Activated B cell treated with CpG ODN at 0.5 μM for 24 hours (primary cell): ENCODE results near the gene BEST1. TPM values are rescaled to one million over a fixed set of nuclear protein-coding genes. Genes with fewer than 3 reads are reported as not detected.

ENCODE experiments used
- ATAC-seq: fragments of 200-7000 bp; cut with Tn5 transposase; one replicate; pipeline ENCODE4 v1.10.0; 2021; ENCODE audit warnings: low read depth, mild to moderate bottlenecking, moderate library complexity
- CTCF ChIA-PET: fragments of 350-600 bp; sonication (Branson Sonifier 250); formaldehyde crosslinking; loops from one replicate; lab custom pipeline; 2021; ENCODE audit warnings: antibody characterized with exemption; lab: Charles Lee
- POLR2A ChIA-PET: fragments of 350-600 bp; sonication (Branson Sonifier 250); formaldehyde crosslinking; loops from one replicate; lab custom pipeline; 2021; ENCODE audit warnings: antibody characterized with exemption; lab: Charles Lee
- DNase-seq: peaks from one replicate; pipeline ENCODE4 v3.0.0; 2022
- H3K27ac Mint-ChIP-seq: one replicate; pipeline ENCODE4 v1.8.0; 2020; ENCODE audit warnings: mixed read lengths
- H3K27me3 Mint-ChIP-seq: one replicate; pipeline ENCODE4 v1.8.0; 2021; ENCODE audit warnings: mixed read lengths
- H3K36me3 Mint-ChIP-seq: one replicate; pipeline ENCODE4 v1.8.0; 2021; ENCODE audit warnings: low read depth, mixed read lengths
- H3K4me1 Mint-ChIP-seq: one replicate; pipeline ENCODE4 v1.8.0; 2021; ENCODE audit warnings: mixed read lengths
- H3K4me3 Mint-ChIP-seq: one replicate; pipeline ENCODE4 v1.8.0; 2020; ENCODE audit warnings: mild to moderate bottlenecking, mixed read lengths
- H3K9me3 Mint-ChIP-seq: one replicate; pipeline ENCODE4 v1.8.0; 2020; ENCODE audit warnings: mixed read lengths
- CTCF ChIP-seq: fragments of 200-600 bp; IDR thresholded peaks from one replicate; pipeline ENCODE4 v1.8.0; 2022; ENCODE audit warnings: antibody characterized with exemption, mild to moderate bottlenecking
- intact Hi-C: fragments of 100-400 bp; cut with micrococcal nuclease; formaldehyde crosslinking; loops from one replicate; pipeline ENCODE4 v1.15.1; 2024
- total RNA-seq: library from RNA; stranded (reverse); gene quantifications from 2 replicates; pipeline ENCODE4 v1.2.3, GENCODE V29; 2022

BEST1 gene
- total RNA-seq, 1 donor from 2014 or later: 0.16 TPM

DNA sequence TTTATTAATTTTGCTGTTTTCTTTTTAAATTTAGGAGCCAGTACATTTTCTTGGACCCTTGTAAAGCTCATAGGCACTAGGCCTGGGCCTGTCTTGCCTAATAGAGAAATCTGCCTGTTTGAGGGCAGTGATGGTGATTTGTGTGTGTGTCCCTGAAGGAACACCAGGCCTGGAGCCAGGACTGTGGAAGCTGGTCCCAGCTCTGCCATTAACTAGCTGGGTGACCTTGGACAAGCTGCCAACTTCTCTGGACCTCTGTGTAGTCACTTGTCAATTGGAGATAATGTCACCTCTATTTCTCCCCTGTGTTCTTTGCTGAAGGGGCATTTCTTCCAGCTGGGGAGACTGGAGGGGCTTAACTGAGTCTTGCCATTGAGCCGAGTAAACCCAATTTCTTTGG lies 33.3 kb downstream of the BEST1 start:
- ATAC-seq (no peak), DNase-seq (no peak)
- Mint-ChIP-seq H3K4me3 (no peak overlapping the region), H3K36me3 (peaks cover 8% of the 10 kb centered on the region), H3K4me1 (peaks cover 5% of the 10 kb centered on the region), H3K9me3 (peaks cover 7% of the 10 kb centered on the region), H3K27ac (no peak overlapping the region), H3K27me3 (peaks cover 2% of the 10 kb centered on the region)
- intact Hi-C loops: no loop called here
- ChIA-PET CTCF (interaction anchor here (0.8 to 1.8 kb wide), 2 partner anchors 18 to 98 kb away, joined by 3 to 8 read pairs; no protein-coding TSS in a partner anchor), POLR2A (interaction anchor here (2.4 kb wide), 1 partner anchor 15 kb away, joined by 9 read pairs; the partner anchor contains the start of gene FTH1)
- no peak for TF ChIP-seq CTCF

DNA sequence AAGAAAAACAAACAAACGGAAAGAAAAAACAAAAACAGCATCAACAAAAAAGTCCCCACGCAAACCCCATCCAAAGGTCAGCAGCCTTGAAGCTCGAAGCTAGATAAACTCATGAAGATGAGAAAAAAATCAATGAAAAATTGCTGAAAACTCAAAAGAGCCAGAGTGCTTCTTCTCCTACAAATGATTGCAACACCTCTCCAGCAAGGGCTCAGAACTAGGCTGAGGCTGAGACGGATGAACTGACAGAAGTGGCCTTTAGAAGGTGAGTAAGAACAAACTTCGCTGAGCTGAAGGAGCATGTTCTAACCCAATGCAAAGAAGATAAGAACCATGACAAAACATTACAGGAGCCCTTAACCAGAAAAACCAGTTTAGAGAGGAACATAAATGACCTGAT lies 35.7 kb downstream of the BEST1 start:
- no peak overlapping the region for H3K27ac Mint-ChIP-seq

GRCh38 chr11:61994981-61995380 lies 44.8 kb downstream of the BEST1 start:
- intact Hi-C loops: no loop called here
- DNase-seq (no peak), ATAC-seq (no peak)
- Mint-ChIP-seq H3K9me3 (peaks cover 10% of the 10 kb centered on the region), H3K4me1 (peaks cover 7% of the 10 kb centered on the region), H3K27me3 (no peaks in the 10 kb centered on the region), H3K36me3 (peaks cover 12% of the 10 kb centered on the region), H3K4me3 (no peak overlapping the region), H3K27ac (no peak overlapping the region)
- CTCF ChIA-PET: no interaction called here
- POLR2A ChIA-PET: no interaction called here
- no peak for TF ChIP-seq CTCF

More for the DNA sequence above, 35.7 kb downstream of the BEST1 start:
- POLR2A ChIA-PET: interaction anchor here (1.4 kb wide), 1 partner anchor 18 kb away, joined by 5 read pairs; the partner anchor contains the start of gene FTH1
- intact Hi-C loops: no loop called here
- CTCF ChIA-PET: interaction anchor here (0.9 to 1.7 kb wide), 3 partner anchors 13 to 87 kb away, joined by 3 read pairs; no protein-coding TSS in a partner anchor
- TF ChIP-seq CTCF: no peak
- no peak for ATAC-seq
- no peak for DNase-seq
- Mint-ChIP-seq H3K27me3 (peaks cover 2% of the 10 kb centered on the region), H3K4me1 (peaks cover 14% of the 10 kb centered on the region), H3K9me3 (peaks cover 7% of the 10 kb centered on the region), H3K4me3 (no peak overlapping the region), H3K36me3 (peaks cover 8% of the 10 kb centered on the region)

- H3K4me1 Mint-ChIP-seq: no peaks in the 10 kb centered on the region
- intact Hi-C loops: no loop called here
- ChIA-PET POLR2A (no interaction called here), CTCF (interaction anchor here (1.3 kb wide), 1 partner anchor 85 kb away, joined by 3 read pairs; no protein-coding TSS in a partner anchor)
- TF ChIP-seq CTCF: no peak
- H3K27me3 Mint-ChIP-seq: no peaks in the 10 kb centered on the region
- no peak for DNase-seq
- peaks cover 14% of the 10 kb centered on the region for H3K36me3 Mint-ChIP-seq
- no peak for ATAC-seq
- no peak overlapping the region for H3K27ac Mint-ChIP-seq
- peaks cover 10% of the 10 kb centered on the region for H3K9me3 Mint-ChIP-seq
- no peak overlapping the region for H3K4me3 Mint-ChIP-seq
Measured at GRCh38 chr11:61996933-61997332, 46.8 kb downstream of the BEST1 start.

- ATAC-seq (no peak), DNase-seq (no peak)
- TF ChIP-seq CTCF: no peak
- Mint-ChIP-seq H3K27me3 (peaks cover 3% of the 10 kb centered on the region), H3K9me3 (peaks cover 10% of the 10 kb centered on the region), H3K36me3 (peaks cover 14% of the 10 kb centered on the region), H3K4me3 (no peak overlapping the region), H3K4me1 (peaks cover under 1% of the 10 kb centered on the region), H3K27ac (no peak overlapping the region)
- ChIA-PET POLR2A (interaction anchor here (0.7 to 1.7 kb wide), 2 partner anchors 31 to 48 kb away, joined by 7 to 10 read pairs; no protein-coding TSS in a partner anchor), CTCF (no interaction called here)
- intact Hi-C loops: no loop called here
Measured at GRCh38 chr11:61999141-61999975, 49.2 kb downstream of the BEST1 start.
